CD8-positive, alpha-beta memory T cell (primary cell): Measurements from ENCODE around the gene PXK. TPM values are rescaled to one million over a fixed set of nuclear protein-coding genes. Genes with fewer than 3 reads are reported as not detected.

ENCODE experiments used
- CTCF ChIA-PET: fragments of 350-600 bp; sonication (Branson Sonifier 250); formaldehyde crosslinking; loops from one replicate; lab custom pipeline; 2021; ENCODE audit warnings: antibody characterized with exemption; lab: Charles Lee
- POLR2A ChIA-PET: fragments of 350-600 bp; sonication (Branson Sonifier 250); formaldehyde crosslinking; loops from one replicate; lab custom pipeline; 2021; ENCODE audit warnings: antibody characterized with exemption; lab: Charles Lee
- DNase-seq, 5 donors: peaks; one replicate each; pipeline versions ENCODE4 v3.0.0 to v3.0.0-alpha.2; 2020 to 2022; ENCODE audit warnings: mixed read lengths in 1 of 5
- H3K27ac ChIP-seq: one replicate; pipeline ENCODE4 v1.7.0; 2013; ENCODE audit warnings: low read depth, mild to moderate bottlenecking, low read length, moderate library complexity
- H3K27me3 ChIP-seq: 2 replicates; pipeline ENCODE4 v1.7.0; 2013; ENCODE audit warnings: low read length, mild to moderate bottlenecking; ENCODE audit not compliant: insufficient read depth, poor library complexity, severe bottlenecking
- H3K36me3 ChIP-seq: 2 replicates; pipeline ENCODE4 v1.7.0; 2013; ENCODE audit warnings: mild to moderate bottlenecking, low read length, moderate library complexity; ENCODE audit not compliant: insufficient read depth
- H3K4me1 ChIP-seq: 2 replicates; pipeline ENCODE4 v1.7.0; 2013; ENCODE audit warnings: mild to moderate bottlenecking, low read length, moderate library complexity; ENCODE audit not compliant: insufficient read depth
- H3K4me3 ChIP-seq: 2 replicates; pipeline ENCODE4 v1.7.0; 2013; ENCODE audit warnings: mild to moderate bottlenecking, low read length
- H3K9me3 ChIP-seq: 2 replicates; pipeline ENCODE4 v1.7.0; 2013; ENCODE audit warnings: mild to moderate bottlenecking, low read length
- H3K27ac Mint-ChIP-seq, 8 donors: one replicate each; pipeline ENCODE4 v1.8.0; 2020 to 2021; ENCODE audit warnings: mixed read lengths in 8 of 8, mild to moderate bottlenecking in 6 of 8, inconsistent platforms in 3 of 8, moderate library complexity in 3 of 8
- H3K27me3 Mint-ChIP-seq, 2 donors: one replicate each; pipeline ENCODE4 v1.8.0; 2020 to 2021; ENCODE audit warnings: mixed read lengths in 2 of 2, mild to moderate bottlenecking in 1 of 2, moderate library complexity in 1 of 2
- H3K36me3 Mint-ChIP-seq, 3 donors: one replicate each; pipeline ENCODE4 v1.8.0; 2020 to 2021; ENCODE audit warnings: mixed read lengths in 3 of 3, inconsistent platforms in 1 of 3, mild to moderate bottlenecking in 1 of 3
- H3K4me1 Mint-ChIP-seq, 3 donors: one replicate each; pipeline ENCODE4 v1.8.0; 2020 to 2021; ENCODE audit warnings: mixed read lengths in 3 of 3, inconsistent platforms in 1 of 3, mild to moderate bottlenecking in 1 of 3
- H3K4me3 Mint-ChIP-seq, 7 donors: one replicate each; pipeline ENCODE4 v1.8.0; 2020 to 2021; ENCODE audit warnings: mixed read lengths in 7 of 7, mild to moderate bottlenecking in 6 of 7, moderate library complexity in 4 of 7, inconsistent platforms in 2 of 7
- H3K9me3 Mint-ChIP-seq, 5 donors: one replicate each; pipeline ENCODE4 v1.8.0; 2020 to 2022; ENCODE audit warnings: mixed read lengths in 5 of 5, mild to moderate bottlenecking in 3 of 5, moderate library complexity in 2 of 5, inconsistent platforms in 1 of 5
- polyA plus RNA-seq: library from polyadenylated mRNA; unstranded; fragments of 300-500 nt; fragmentation: Illumina TruSeq; gene quantifications from one replicate; pipeline ENCODE4 v1.2.3, GENCODE V29; 2021
- total RNA-seq, 2 experiments: library from RNA; stranded (reverse); gene quantifications; one replicate each; pipeline ENCODE4 v1.2.3, GENCODE V29; 2021

PXK gene
- total and polyA plus RNA-seq, 3 experiments from 2014 or later: 24.8 to 27.8 (median 27.2) TPM

DNA sequence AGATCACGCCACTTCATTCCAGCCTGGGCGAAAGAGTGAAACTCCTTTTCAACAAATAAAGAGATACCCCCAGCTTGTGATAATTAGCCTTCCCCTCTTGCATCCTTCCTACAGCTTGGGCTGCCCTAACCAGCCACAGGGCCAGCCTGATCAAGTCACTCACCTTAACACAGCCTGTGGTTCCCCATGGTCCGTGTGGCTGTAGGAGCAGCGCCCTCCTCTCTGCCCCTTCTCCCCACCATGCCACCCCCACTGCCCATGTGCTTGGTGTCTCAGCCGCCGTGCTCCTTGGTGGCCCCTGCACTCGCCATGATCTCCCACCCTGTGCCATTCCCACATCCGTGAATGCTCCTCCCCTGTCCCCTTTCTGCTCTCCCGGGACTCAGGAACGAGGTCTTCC lies 39.8 kb upstream of the PXK start:
- H3K4me3 Mint-ChIP-seq: no peak overlapping the region
- Histone ChIP-seq H3K36me3 (no peaks in the 10 kb centered on the region), H3K27me3 (no peaks in the 10 kb centered on the region), H3K27ac (no peak overlapping the region), H3K4me1 (no peaks in the 10 kb centered on the region), H3K4me3 (no peak overlapping the region), H3K9me3 (no peaks in the 10 kb centered on the region)
- peaks cover 2 to 17% (median 12%) of the 10 kb centered on the region in 3 donors for H3K36me3 Mint-ChIP-seq
- ChIA-PET CTCF (interaction anchor here (2.7 kb wide), 1 partner anchor 14 kb away, joined by 14 read pairs; the partner anchor contains the start of genes HTD2 and RPP14), POLR2A (no interaction called here)
- peaks cover 0 to under 1% of the 10 kb centered on the region in 2 donors for H3K27me3 Mint-ChIP-seq
- H3K27ac Mint-ChIP-seq: peak overlapping the region in 2 of 8 donors; percentile 22 to 56
- H3K4me1 Mint-ChIP-seq: no peaks in the 10 kb centered on the region
- DNase-seq: no peak
- peaks cover 0 to 4% (median 0%) of the 10 kb centered on the region in 5 donors for H3K9me3 Mint-ChIP-seq

DNA sequence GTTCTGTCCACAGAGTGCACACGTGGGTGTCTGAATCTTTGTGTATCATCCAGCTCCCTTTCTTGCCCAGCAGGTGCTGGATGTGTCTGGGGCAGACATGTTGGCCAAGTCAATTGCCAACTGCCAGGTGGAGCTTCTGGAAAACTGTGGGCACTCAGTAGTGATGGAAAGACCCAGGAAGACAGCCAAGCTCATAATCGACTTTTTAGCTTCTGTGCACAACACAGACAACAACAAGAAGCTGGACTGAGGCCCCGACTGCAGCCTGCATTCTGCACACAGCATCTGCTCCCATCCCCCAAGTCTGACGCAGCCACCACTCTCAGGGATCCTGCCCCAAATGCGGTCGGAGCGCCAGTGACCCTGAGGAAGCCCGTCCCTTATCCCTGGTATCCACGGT lies 39.2 kb upstream of the PXK start:
- CTCF ChIA-PET: interaction anchor here (2.7 kb wide), 1 partner anchor 13 kb away, joined by 14 read pairs; the partner anchor contains the start of genes HTD2 and RPP14
- Histone ChIP-seq H3K9me3 (no peaks in the 10 kb centered on the region), H3K4me1 (no peaks in the 10 kb centered on the region), H3K27me3 (no peaks in the 10 kb centered on the region), H3K4me3 (no peak overlapping the region), H3K36me3 (no peaks in the 10 kb centered on the region), H3K27ac (no peak overlapping the region)
- POLR2A ChIA-PET: no interaction called here
- H3K4me1 Mint-ChIP-seq: no peaks in the 10 kb centered on the region
- peaks cover 3 to 4% of the 10 kb centered on the region in 2 donors for H3K27me3 Mint-ChIP-seq
- peaks cover 0 to 4% (median 0%) of the 10 kb centered on the region in 5 donors for H3K9me3 Mint-ChIP-seq
- no peak overlapping the region for H3K4me3 Mint-ChIP-seq
- H3K27ac Mint-ChIP-seq: no peak overlapping the region
- no peak for DNase-seq
- H3K36me3 Mint-ChIP-seq: peaks cover 2 to 11% (median 6%) of the 10 kb centered on the region in 3 donors

DNA sequence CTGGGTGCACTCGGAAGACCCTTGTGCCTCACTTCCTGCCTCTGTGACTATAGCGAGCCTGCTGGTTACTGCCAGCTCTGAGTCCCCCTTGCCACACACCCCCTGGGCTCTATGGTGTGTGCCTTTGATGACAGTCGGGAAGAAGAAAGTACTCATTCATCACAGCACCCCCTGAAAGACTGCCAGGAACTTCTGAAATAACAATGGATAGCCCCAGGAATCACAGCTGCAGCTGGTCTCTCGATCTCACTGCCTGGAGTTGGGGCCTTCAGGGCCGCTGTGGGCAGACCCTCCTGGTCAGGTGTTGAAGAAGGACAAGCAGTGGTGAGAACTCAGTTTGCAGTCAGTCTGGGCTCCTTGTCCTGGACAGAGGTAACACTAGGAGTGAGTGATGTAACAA lies 36.4 kb upstream of the PXK start:
- H3K4me1 Mint-ChIP-seq: no peaks in the 10 kb centered on the region
- H3K27me3 ChIP-seq: peaks cover 7% of the 10 kb centered on the region
- H3K9me3 Mint-ChIP-seq: peaks cover 0 to 4% (median 2%) of the 10 kb centered on the region in 5 donors
- no peak overlapping the region for H3K4me3 ChIP-seq
- ChIA-PET CTCF (interaction anchor here (2.8 kb wide), 1 partner anchor 10 kb away, joined by 15 read pairs; the partner anchor contains the start of genes HTD2 and RPP14), POLR2A (no interaction called here)
- H3K4me3 Mint-ChIP-seq: no peak overlapping the region
- peaks cover 23 to 27% of the 10 kb centered on the region in 2 donors for H3K27me3 Mint-ChIP-seq
- H3K36me3 Mint-ChIP-seq: peaks cover 2 to 11% (median 4%) of the 10 kb centered on the region in 3 donors
- H3K9me3 ChIP-seq: no peaks in the 10 kb centered on the region
- H3K4me1 ChIP-seq: no peaks in the 10 kb centered on the region
- no peak for DNase-seq
- no peak overlapping the region for H3K27ac ChIP-seq
- no peaks in the 10 kb centered on the region for H3K36me3 ChIP-seq
- no peak overlapping the region for H3K27ac Mint-ChIP-seq

DNA sequence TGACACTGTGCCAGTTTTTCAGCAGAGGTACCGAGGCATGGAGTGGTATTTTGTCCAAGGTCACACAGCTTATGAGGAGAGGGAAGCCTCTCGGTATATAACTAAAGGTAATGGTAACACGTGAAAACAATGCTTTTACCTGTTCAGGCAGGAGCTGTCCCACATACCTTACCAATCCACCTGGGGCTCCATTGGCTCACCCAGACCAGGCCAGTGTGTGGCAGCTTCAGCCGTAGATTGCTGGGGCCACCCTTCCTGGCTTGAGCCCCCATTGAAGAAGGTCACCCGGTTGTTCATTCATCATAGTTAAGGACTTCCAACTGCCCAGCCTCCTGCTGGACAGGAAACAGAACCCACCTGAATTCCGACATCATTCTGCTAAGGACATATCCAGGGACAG lies 35.8 kb upstream of the PXK start:
- no peak overlapping the region for H3K27ac ChIP-seq
- H3K4me1 ChIP-seq: no peaks in the 10 kb centered on the region
- H3K4me3 ChIP-seq: no peak overlapping the region
- H3K27me3 Mint-ChIP-seq: peaks cover 28 to 30% of the 10 kb centered on the region in 2 donors
- no peaks in the 10 kb centered on the region for H3K9me3 ChIP-seq
- no peaks in the 10 kb centered on the region for H3K36me3 ChIP-seq
- peaks cover 8% of the 10 kb centered on the region for H3K27me3 ChIP-seq
- H3K4me3 Mint-ChIP-seq: no peak overlapping the region
- H3K36me3 Mint-ChIP-seq: peaks cover 2 to 10% (median 4%) of the 10 kb centered on the region in 3 donors
- CTCF ChIA-PET: interaction anchor here (2.8 kb wide), 1 partner anchor 10 kb away, joined by 15 read pairs; the partner anchor contains the start of genes HTD2 and RPP14
- H3K9me3 Mint-ChIP-seq: peaks cover 0 to 6% (median 4%) of the 10 kb centered on the region in 5 donors
- POLR2A ChIA-PET: no interaction called here
- H3K27ac Mint-ChIP-seq: no peak overlapping the region
- DNase-seq: no peak
- no peaks in the 10 kb centered on the region for H3K4me1 Mint-ChIP-seq

DNA sequence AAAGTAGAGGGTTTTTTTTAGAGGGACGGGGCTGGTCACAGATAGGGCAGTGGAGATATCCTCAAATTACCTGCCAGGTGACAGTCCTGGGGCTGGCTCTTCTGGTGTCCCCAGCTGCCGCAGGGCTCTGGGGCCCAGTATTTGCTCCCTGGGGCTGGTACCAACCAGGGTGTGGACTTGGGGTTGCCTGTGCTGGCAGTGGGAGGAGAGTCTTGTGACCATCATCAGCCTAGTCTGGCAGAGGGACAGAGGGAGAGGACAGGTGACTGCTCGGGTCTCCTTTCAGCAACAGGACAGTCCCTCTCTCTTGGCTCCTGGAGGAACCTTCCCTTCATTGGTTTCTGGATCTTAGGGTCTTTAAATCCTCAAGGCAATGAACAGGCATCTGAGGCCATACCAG lies 34.5 kb upstream of the PXK start:
- Mint-ChIP-seq H3K36me3 (peaks cover 0 to 6% (median 4%) of the 10 kb centered on the region in 3 donors), H3K9me3 (peaks cover 0 to 10% (median 4%) of the 10 kb centered on the region in 5 donors), H3K27ac (no peak overlapping the region), H3K4me3 (no peak overlapping the region), H3K27me3 (peaks cover 37 to 40% of the 10 kb centered on the region in 2 donors), H3K4me1 (no peaks in the 10 kb centered on the region)
- ChIA-PET POLR2A (no interaction called here), CTCF (no interaction called here)
- Histone ChIP-seq H3K4me1 (no peaks in the 10 kb centered on the region), H3K36me3 (no peaks in the 10 kb centered on the region), H3K27ac (no peak overlapping the region), H3K4me3 (no peak overlapping the region), H3K27me3 (peaks cover 8% of the 10 kb centered on the region), H3K9me3 (no peaks in the 10 kb centered on the region)
- no peak for DNase-seq

DNA sequence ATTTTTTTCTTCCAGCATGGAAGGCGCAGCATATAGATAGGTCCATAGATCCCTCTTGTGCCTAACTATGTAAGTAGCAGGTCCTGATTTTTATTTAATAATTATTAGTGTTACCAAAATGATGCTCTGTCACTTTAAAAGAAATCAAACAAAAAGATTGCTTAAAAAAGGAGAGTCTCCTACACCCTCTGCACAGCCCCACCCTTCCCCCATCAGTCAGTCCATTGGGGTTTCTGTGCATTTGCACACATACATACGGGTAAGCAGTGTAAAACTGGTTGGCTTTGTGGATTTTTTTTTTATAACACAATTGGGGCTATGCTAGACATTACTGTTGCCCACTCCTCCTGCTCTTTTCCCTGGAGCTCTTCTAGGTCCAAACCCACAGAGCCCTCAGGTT lies 33.6 kb upstream of the PXK start:
- peaks cover 37 to 40% of the 10 kb centered on the region in 2 donors for H3K27me3 Mint-ChIP-seq
- POLR2A ChIA-PET: no interaction called here

DNA sequence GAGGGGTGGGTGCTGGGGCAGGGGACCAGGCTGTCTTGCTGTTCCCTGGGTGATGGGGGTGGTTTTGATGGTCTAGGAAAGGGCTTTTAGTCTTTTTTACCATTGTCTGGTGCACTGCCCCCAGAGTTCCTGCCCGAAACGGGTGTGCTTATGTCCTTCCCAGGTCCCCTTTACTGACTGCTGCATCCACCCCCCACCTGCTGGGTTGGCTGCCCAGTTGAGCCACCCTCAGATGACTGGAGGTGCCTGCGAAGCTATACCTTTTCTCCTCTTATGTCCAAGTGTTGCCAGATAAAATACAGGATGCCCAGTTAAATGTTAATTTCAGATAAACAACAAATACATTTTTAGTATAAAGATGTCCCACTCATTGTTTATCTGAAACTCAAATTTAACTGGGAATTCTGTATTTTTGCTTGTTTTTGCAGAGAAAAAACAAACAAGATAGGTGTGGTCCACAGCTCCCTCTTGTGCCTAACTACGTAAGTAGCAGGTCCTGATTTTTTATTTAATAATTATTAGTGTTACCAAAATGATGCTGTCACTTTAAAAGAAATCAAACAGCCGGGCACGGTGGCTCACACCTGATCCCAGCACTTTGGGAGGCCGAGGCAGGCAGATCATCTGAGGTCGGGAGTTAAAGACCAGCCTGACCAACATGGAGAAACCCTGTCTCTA lies 32.7 kb upstream of the PXK start:
- Histone ChIP-seq H3K27me3 (peaks cover 8% of the 10 kb centered on the region), H3K4me3 (no peak overlapping the region), H3K4me1 (no peaks in the 10 kb centered on the region), H3K36me3 (no peaks in the 10 kb centered on the region), H3K9me3 (no peaks in the 10 kb centered on the region), H3K27ac (no peak overlapping the region)
- DNase-seq: no peak
- Mint-ChIP-seq H3K27me3 (peaks cover 37 to 40% of the 10 kb centered on the region in 2 donors), H3K27ac (no peak overlapping the region), H3K36me3 (no peaks in the 10 kb centered on the region), H3K4me1 (peaks cover 0 to 2% (median 0%) of the 10 kb centered on the region in 3 donors), H3K9me3 (peaks cover 0 to 10% (median 4%) of the 10 kb centered on the region in 5 donors), H3K4me3 (no peak overlapping the region)
- ChIA-PET POLR2A (no interaction called here), CTCF (interaction anchor here (1.2 kb wide), 2 partner anchors 111 to 122 kb away, joined by 3 to 4 read pairs; no protein-coding TSS in a partner anchor)

More for the DNA sequence above, 33.6 kb upstream of the PXK start:
- Mint-ChIP-seq H3K9me3 (peaks cover 0 to 10% (median 4%) of the 10 kb centered on the region in 5 donors), H3K27ac (no peak overlapping the region), H3K36me3 (peaks cover 0 to 2% (median under 1%) of the 10 kb centered on the region in 3 donors), H3K4me1 (no peaks in the 10 kb centered on the region), H3K4me3 (no peak overlapping the region)
- no peak for DNase-seq
- Histone ChIP-seq H3K9me3 (no peaks in the 10 kb centered on the region), H3K4me3 (no peak overlapping the region), H3K4me1 (no peaks in the 10 kb centered on the region), H3K36me3 (no peaks in the 10 kb centered on the region), H3K27me3 (peaks cover 8% of the 10 kb centered on the region), H3K27ac (no peak overlapping the region)
- CTCF ChIA-PET: no interaction called here
